Ishikawa (cell line): ENCODE results near the gene ANKRD13D.

Experiments used
- EP300 ChIP-seq: IDR thresholded peaks from 2 replicates; pipeline ENCODE4 v1.6.1; 2012; ENCODE audit warnings: borderline replicate concordance
- FOXM1 ChIP-seq: IDR thresholded peaks from 2 replicates; pipeline ENCODE4 v1.6.1; 2012; ENCODE audit warnings: low read depth, borderline replicate concordance

DNA sequence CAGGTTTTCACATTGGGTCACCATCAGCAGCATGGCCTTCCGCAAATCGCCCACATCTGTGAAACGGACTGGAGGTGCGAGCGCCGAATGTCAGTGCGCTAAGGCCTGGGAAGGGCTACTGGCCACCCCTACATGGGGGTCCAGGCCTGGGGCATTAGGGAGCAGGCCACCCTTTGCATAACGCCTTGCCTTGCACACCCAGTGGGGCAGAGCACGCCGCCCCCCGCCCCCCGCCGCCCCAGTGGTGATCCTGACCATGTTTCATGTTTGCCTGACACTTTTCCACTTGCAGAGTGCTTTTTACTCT lies 20.2 kb upstream of the ANKRD13D start:
- no peak for TF ChIP-seq FOXM1
- no peak for TF ChIP-seq EP300
